Tibial nerve (tissue), 3 donors: ENCODE results near the gene TRIM52.

Experiments used
- POLR2A ChIP-seq, 2 donors: fragments of 450-650 bp; IDR thresholded peaks; one replicate each; pipeline ENCODE4 v1.6.1; 2017; ENCODE audit warnings: antibody characterized with exemption in 2 of 2, mild to moderate bottlenecking in 2 of 2, moderate library complexity in 2 of 2
- TF ChIP-seq, protein P1 (sequence below), 5 experiments: fragments of 200-600 bp in 3 of 5; fragments of 450-650 bp in 2 of 5; sonication (generic) in 3 of 5; IDR thresholded peaks; one replicate each; pipeline ENCODE4 v1.5.1; 2016 to 2019; ENCODE audit warnings: antibody characterized with exemption in 5 of 5, mild to moderate bottlenecking in 3 of 5, moderate library complexity in 2 of 5

DNA sequence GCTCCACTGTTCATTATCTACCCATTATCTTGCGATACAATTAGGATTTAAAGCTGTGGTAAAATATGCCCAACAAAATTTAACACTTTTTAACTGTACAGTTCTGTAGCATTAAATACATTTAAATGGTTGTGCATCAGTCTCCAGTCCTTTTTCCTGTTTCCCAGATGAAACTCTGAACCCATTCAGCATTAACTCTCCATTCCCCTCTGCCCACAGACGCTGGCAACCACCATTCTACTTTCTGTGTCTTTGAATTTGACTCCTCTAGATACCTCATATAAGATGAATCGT, 53.0 kb downstream of the TRIM52 start:
- TF ChIP-seq POLR2A (IDR thresholded peaks at IDR 0.05), result no peak
- TF ChIP-seq, protein P1, sequence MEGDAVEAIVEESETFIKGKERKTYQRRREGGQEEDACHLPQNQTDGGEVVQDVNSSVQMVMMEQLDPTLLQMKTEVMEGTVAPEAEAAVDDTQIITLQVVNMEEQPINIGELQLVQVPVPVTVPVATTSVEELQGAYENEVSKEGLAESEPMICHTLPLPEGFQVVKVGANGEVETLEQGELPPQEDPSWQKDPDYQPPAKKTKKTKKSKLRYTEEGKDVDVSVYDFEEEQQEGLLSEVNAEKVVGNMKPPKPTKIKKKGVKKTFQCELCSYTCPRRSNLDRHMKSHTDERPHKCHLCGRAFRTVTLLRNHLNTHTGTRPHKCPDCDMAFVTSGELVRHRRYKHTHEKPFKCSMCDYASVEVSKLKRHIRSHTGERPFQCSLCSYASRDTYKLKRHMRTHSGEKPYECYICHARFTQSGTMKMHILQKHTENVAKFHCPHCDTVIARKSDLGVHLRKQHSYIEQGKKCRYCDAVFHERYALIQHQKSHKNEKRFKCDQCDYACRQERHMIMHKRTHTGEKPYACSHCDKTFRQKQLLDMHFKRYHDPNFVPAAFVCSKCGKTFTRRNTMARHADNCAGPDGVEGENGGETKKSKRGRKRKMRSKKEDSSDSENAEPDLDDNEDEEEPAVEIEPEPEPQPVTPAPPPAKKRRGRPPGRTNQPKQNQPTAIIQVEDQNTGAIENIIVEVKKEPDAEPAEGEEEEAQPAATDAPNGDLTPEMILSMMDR (IDR thresholded peaks at IDR 0.05), result no peak
